H1 (cell line): ENCODE measurements around the gene ZC3H12C. TPM values are rescaled to one million over a fixed set of nuclear protein-coding genes. Genes with fewer than 3 reads are reported as not detected.

Source experiments
- FOSL1 ChIP-seq: IDR thresholded peaks from 2 replicates; pipeline ENCODE4 v1.6.1; 2011; ENCODE audit warnings: mild to moderate bottlenecking, low read depth, low read length, moderate library complexity; ENCODE audit not compliant: insufficient read depth
- GABPA ChIP-seq: IDR thresholded peaks from 2 replicates; pipeline ENCODE4 v1.6.1; 2011; ENCODE audit warnings: mild to moderate bottlenecking, low read length, moderate library complexity, borderline replicate concordance; ENCODE audit not compliant: insufficient read depth
- POLR2AphosphoS5 ChIP-seq: IDR thresholded peaks from 2 replicates; pipeline ENCODE4 v1.6.1; 2011; ENCODE audit warnings: low read depth, low read length
- RNF2 ChIP-seq: fragments of 200-900, 300-1000 bp; sonication (generic); IDR thresholded peaks from 2 replicates; pipeline ENCODE4 v1.7.1; 2016; ENCODE audit warnings: borderline replicate concordance, low read depth, mild to moderate bottlenecking, antibody characterized with exemption, low read length; ENCODE audit not compliant: poor library complexity, severe bottlenecking; ENCODE audit errors: missing control alignments
- SP2 ChIP-seq: IDR thresholded peaks from 2 replicates; pipeline ENCODE4 v1.6.1; 2012; ENCODE audit warnings: mild to moderate bottlenecking, low read length, inconsistent platforms
- SUZ12 ChIP-seq: fragments of 200-600 bp; sonication (generic); IDR thresholded peaks from 2 replicates; pipeline ENCODE4 v1.6.1; 2012; ENCODE audit warnings: mild to moderate bottlenecking, inconsistent platforms, low read length, moderate library complexity, mixed read lengths
- polyA plus RNA-seq, 7 experiments: library from polyadenylated mRNA; depleted of rRNA in 3 of 7; stranded (reverse) in 5 of 7; unstranded in 2 of 7; fragments of >200 nt in 5 of 7; fragments of 200-250 nt in 2 of 7; gene quantifications; 1 replicate in 5 of 7; 2 replicates in 1 of 7; 4 replicates in 1 of 7; pipeline versions ENCODE4 v1.2.1 to v1.2.3, GENCODE V29; 2011 to 2013; ENCODE audit warnings: missing spikeins in 2 of 7, mixed read lengths in 2 of 7
- total RNA-seq: library from RNA; stranded (reverse); fragmentation: NEBNext Ultra II Directional; extraction: Animal tissue kit (Norgen Biotek cat#: 25700); gene quantifications from 2 replicates; pipeline ENCODE4 v1.2.1, GENCODE V29; 2021

The ZC3H12C gene
- total and polyA plus RNA-seq, 2 of the 8 experiments (the other 6 are each of a cell fraction or from before 2014, with no cell fraction given): 2.0 to 2.7 TPM

DNA sequence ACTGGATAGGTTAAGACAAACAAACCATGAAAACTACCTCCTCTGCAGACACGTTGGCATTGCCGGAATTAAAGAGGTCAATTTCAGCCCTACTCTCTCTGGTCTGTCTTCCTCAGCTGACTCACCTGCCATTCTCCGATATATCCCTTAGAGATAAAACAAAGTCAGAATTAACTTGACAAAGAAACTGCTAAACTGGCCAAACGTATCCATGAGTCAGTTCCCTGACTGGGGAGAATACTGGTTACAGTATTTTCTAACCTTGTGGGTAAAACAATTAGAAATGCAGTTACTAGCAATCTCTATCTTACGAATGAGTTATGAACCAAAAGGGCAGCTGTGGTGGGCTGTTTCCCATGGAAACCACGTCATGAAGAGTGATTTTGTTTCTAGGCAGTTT lies 107.0 kb downstream of the ZC3H12C start (continued):
- TF ChIP-seq RNF2 (no peak), SP2 (no peak), GABPA (no peak), POLR2AphosphoS5 (no peak), SUZ12 (no peak), FOSL1 (no peak)
